H7 (cell line): ENCODE results near the gene C2orf81. TPM values are rescaled to one million over a fixed set of nuclear protein-coding genes. Genes with fewer than 3 reads are reported as not detected.
"Not testable (repeated sequence)": the region's sequence is repeated elsewhere in the genome, so short reads cannot be mapped to it uniquely, and the experiment has no call there.

Experiments used
- DNase-seq: peaks from one replicate; pipeline ENCODE4 v3.0.0; 2012
- H3K27me3 ChIP-seq: 2 replicates; pipeline ENCODE4 v1.6.0; 2011; ENCODE audit warnings: mild to moderate bottlenecking, low read length; ENCODE audit not compliant: control insufficient read depth, insufficient read depth
- H3K36me3 ChIP-seq: replicated peaks from 2 replicates; pipeline ENCODE4 v1.5.1; 2011; ENCODE audit warnings: low read length; ENCODE audit not compliant: control insufficient read depth, insufficient read depth
- H3K4me3 ChIP-seq: 2 replicates; pipeline ENCODE4 v1.5.1; 2011; ENCODE audit warnings: low read depth, mild to moderate bottlenecking, control low read depth, low read length, moderate library complexity; ENCODE audit not compliant: insufficient read depth
- total RNA-seq: library from RNA; depleted of rRNA; stranded (reverse); fragments of >200 nt; shearing (Covaris generic); gene quantifications from 2 replicates; pipeline ENCODE4 v1.2.3, GENCODE V29; 2014

Gene C2orf81
- total RNA-seq, 1 experiment from 2014 or later = 0.83 TPM

DNA sequence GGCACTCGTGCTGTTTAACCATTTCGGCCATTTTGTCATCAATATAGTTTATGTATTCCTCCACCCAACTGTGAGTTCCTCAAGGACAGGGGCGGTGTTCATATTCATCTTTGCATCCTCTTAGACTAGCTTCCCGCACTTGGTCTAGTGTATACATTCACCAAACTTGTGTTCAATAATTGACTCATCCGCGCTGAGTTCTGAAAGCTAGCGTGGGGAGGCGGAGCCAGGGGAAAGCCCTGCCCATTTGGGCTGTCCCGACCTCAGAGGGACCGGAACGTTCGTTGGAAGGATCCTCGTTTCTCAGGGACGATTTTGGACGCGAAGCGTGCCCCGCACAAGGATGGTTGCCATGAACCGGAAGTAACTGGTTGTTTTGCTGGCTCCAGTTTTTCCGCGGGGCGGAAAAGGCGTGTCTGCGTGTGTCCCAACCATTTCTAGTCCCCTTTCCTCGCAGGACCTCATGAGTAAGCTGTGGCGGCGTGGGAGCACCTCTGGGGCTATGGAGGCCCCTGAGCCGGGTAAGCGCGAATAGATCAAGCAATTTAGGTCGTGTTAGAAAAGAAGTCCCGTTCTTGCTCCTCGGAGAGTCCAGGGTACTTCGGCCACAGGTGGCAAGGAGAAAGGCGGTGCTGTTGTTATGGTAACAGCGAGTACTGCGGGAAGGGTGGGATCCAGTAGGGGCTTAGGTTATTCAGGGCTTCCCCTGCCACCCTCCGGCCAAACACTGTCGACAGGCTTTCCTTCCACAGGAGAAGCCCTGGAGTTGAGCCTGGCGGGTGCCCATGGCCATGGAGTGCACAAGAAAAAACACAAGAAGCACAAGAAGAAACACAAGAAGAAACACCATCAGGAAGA lies 33.5 kb upstream of the C2orf81 start, which contains the start of gene INO80B:
INO80B (plus strand) TSS at position 434 of the 858 bp plus-strand sequence; CDS start at position 464, 30 bp downstream.
- no peaks in the 10 kb centered on the region for H3K27me3 ChIP-seq
- peak; percentile 87 for DNase-seq
- H3K36me3 ChIP-seq = no peaks in the 10 kb centered on the region
- peak within 1 kb of the TSS; percentile 59 for H3K4me3 ChIP-seq

DNA sequence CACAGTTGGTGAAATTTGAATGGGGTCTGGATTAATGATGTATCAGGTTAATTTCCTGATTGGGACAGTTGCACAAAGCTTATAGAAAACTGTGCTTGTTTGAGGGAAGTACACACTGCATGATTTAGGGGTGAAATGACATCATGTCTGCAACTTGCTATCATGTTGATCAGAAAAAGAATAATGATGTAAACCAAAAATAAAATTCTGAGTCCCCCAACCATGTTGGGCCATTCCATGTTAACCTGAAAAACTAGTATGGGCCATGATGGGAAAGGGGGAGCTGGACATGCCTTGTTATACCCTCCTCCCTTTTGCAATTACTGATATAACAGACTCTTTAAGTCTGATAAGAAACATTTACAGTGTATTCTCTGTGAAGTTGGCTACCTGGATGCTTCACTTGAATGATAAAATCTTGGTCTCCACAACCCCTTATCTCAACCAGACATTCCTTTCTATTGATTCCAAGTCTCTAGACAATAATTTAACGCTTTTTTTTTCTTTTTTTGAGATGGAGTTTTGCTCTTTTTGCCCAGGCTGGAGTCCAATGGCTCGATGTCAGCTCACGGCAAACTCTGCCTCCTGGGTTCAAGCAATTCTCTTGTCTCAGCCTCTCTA lies 29.3 kb upstream of the C2orf81 start:
- no peak for DNase-seq
- Histone ChIP-seq H3K36me3 (no peaks in the 10 kb centered on the region), H3K4me3 (no peak overlapping the region), H3K27me3 (no peaks in the 10 kb centered on the region)

DNA sequence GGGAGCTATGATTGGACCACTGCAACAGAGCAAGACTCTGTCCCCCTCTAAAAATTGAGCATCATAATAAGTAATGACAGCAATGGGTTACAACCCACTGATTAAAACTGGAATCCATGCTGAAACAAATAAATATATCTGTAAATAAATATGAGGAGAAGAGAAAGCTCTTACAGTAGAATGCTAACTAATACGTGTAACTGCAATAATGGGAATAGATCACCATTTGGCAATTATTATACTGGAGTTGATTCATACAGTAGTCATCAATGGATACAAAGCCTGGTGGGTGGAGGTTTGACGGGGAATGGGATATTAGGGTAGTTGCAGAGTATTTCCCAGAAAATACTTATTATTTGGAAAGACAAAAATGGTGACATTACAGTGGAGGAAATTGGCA lies 27.4 kb upstream of the C2orf81 start:
- Histone ChIP-seq H3K36me3 (no peaks in the 10 kb centered on the region), H3K27me3 (no peaks in the 10 kb centered on the region; the same call in 1 of the 2 replicates), H3K4me3 (no peak overlapping the region)
- no peak for DNase-seq

DNA sequence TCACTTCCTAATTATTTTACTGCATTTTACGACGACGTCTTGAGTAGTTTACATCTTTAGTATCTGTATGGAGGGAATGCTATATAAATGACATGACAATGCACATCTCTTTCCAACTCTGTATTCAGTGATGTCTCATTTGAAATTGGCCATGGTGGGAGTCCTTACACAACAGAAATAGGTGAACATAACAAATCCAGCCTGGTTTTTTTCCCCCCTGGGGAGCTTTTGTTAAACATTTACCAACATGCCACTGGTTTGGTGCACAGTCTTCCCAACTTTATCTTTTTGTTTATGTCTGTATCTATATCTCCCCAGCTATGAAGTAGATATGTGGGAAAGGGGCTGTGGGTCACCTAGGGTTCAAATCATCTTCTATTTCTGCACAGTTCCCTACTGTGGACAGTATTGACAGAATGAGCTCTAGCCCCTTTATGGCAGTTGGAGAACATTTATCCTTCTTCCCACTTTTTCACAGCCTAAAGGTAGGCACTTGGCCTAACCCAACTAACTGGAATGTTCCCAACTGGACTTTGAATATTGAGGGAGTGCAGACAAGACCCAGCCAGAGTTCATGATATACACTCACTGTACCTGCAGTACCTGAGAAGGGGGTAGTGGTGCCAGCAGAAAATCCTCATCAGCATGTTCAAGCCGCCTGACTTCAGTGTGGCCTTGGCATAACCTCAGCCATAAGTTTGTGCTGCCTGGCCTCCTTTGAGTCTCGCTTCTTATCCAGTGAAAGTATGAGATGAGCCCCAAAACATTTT lies 26.0 kb upstream of the C2orf81 start:
- H3K27me3 ChIP-seq = no peaks in the 10 kb centered on the region; the same call in 1 of the 2 replicates
- H3K4me3 ChIP-seq = no peak overlapping the region
- H3K36me3 ChIP-seq = no peaks in the 10 kb centered on the region
- peak; percentile 8 for DNase-seq

DNA sequence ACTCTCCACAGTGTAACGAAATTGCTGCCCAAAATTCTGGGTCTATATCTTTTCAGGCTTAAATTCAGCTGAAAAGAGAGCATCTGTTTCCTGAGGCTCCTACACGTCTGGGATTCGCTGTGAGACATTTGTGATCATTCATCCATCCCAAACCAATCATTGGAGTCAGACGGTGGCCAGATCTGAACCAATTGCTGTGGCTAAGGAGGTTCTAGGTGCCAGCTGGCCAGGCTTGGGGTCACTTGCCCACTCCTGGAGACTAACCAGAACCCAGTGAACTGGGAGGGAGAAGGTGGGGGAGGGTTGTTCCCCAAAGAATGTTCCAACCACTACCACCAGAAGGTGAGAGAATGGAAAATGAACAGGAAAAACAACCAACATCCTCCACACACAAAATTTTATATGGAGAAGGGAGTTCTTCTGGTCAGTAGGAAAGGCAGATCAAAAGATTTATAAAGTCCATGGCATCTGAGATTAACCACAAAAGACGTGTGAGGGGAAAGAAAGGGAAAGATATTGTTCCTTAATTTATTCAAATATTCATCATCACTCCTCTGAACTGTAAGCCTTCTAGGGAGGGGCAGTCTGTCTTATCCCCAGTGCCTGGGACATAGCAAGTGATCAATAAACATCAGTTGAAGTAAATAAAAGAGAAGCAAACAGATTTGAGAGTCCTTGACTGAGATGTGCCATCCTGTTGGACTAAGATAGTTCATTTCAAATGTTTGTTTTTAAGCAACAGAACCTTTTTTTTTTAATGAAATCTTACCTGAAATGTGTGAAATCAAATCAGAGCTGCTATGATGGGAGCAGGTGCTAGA lies 23.3 kb upstream of the C2orf81 start:
- Histone ChIP-seq H3K4me3 (no peak overlapping the region), H3K27me3 (no peaks in the 10 kb centered on the region; the same call in 1 of the 2 replicates), H3K36me3 (no peaks in the 10 kb centered on the region)
- DNase-seq = no peak

DNA sequence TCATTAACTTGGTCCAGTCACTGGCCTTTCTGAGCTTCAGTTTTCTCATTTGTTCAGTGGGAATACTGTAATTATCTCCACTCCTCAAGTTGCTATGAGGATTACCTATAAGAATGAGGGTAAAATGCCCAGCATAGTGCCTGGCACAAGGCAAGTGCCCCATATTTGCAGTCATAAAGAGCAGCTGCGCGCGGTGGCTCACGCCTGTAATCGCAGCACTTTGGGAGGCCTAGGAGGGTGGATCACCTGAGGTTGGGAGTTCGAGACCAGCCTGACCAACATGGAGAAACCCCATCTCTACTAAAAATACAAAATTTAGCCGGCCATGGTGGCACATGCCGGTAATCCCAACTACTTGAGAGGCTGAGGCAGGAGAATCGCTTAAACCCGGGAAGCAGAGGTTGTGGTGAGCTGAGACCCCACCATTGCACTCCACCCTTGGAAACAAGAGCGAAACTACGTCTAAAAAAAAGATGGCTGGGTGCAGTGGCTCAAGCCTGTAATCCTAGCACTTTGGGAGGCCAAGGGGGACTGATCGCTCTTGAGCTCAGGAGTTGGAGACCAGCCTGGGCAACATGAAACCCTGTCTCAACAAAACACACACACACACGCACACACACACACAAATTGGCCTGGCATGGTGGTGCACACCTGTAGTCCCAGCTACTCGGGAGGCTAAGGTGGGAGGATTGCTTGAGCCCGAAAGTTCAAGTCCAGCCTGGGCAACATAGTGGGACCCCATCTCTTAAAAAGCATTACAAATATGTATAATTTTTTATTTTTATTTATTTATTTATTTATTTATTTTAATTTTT lies 21.3 kb upstream of the C2orf81 start:
- not testable (repeated sequence) for H3K27me3 ChIP-seq, H3K36me3 ChIP-seq, DNase-seq
- H3K4me3 ChIP-seq = peak overlapping the region; percentile 98

DNA sequence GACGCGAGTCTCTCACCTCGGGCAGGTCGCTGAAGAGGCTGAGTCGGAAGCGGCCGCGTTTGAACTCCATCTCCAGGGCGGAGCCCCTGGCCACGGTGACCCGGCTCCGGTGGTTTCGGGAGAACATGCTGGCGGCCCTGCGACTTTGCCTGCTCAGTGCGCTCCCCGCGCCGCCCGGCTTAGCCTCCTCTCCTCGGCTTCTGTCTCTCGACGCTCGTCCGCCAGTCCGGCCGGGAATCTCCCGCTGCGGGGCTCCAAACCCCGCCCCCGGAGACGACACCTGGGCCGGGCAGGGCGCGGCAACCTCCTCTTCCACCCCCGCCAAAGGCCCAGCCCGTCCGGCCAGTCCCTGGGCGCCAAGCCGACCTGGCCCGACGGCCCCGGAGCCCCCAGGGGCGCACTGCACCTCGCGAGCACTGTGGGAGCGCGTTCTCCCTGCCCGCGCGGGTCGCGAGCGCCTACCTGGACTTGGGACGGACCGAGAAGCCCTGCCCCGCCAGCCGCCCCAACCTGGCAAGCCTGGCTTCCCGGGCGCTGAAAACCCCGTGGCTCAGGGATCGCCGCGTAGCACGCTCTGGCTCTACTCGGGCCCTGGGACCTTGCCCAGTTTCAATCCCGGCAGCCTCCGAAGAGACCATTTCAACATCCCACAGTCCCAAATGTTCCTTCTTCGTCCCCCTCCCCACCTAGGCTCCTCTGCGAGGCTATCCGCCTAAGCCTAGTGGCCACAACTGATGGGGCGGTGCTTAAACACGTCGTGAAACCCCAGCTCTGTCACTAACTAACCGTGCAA lies 20.5 kb upstream of the C2orf81 start, which contains the start of gene RTKN:
RTKN (minus strand) TSS at position 248 of the 793 bp plus-strand sequence; CDS start at position 127, 121 bp downstream.
- DNase-seq = peak; percentile 97
- Histone ChIP-seq H3K4me3 (peak within 1 kb of the TSS; percentile 98), H3K27me3 (no peaks in the 10 kb centered on the region; the same call in 1 of the 2 replicates), H3K36me3 (peaks cover 2% of the 10 kb centered on the region)

DNA sequence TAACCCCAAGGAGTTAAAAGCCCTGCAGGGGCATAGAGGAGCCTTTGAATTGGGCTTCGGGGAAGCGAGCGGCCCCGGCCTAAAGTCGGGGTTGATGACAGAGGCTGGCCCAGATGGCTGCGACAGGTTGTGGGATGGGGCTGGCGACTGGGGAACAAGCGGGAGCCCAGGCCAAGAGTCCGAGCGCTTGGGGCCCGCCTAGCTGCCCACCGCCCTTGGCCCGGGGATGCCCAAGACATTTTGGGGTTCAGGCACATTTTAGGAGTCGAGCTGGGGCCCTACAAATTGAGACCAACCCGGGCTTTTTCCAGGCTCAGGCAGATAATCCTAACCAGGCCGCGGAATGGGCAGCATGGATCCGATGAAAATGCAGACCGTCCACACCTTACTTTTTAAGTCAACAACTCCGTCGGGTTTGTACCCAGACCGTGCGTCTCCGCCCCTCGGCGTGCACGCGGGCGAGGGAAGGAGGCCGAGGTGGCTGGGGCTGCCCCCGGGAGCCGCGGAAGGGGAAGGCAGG lies 19.8 kb upstream of the C2orf81 start:
- peak overlapping the region; percentile 98 for H3K4me3 ChIP-seq
- peaks cover 2% of the 10 kb centered on the region for H3K36me3 ChIP-seq
- no peaks in the 10 kb centered on the region; the same call in 1 of the 2 replicates for H3K27me3 ChIP-seq
- peak; percentile 76 for DNase-seq

DNA sequence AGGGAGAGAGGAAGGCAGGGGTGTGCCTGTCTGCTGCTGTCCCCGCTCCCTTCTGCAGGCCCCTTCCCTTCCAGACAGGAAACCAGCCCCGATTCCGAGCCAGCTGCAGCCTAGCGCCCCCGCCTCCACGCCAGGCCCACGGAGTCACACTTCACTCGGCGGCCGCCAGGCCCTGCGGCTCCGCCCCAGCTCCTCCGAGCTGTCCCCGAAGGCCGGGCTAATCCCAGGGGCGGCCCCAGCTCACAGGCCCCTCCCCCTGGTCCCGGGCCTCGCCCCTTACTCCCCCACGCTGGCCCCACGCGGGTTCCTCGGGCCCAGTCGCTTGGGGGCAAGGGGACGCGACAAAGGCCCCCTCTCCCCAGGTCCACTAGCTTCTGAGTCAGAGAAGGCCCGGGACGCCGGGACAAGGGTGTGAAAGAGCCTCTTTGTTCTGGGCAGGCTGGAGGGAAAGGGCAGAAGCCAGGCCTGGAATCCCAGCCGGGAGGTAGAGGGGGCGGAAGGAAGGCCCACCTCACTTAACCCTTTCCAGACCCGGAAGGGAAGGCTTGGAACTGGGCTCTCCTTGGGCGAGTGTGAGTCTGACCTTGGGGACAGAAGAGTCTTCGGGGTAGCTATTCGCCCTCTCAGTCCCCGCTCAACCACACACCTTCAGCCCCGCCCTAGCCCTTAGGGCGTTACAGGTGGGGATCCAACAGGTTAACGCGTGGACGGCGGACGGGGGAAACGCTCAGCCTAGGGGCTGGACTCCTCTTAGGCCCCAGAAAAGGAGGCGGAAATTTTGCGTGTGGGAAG lies 19.2 kb upstream of the C2orf81 start:
- DNase-seq = peak; percentile 99
- Histone ChIP-seq H3K36me3 (peaks cover 2% of the 10 kb centered on the region), H3K27me3 (no peaks in the 10 kb centered on the region; the same call in 1 of the 2 replicates), H3K4me3 (peak overlapping the region; percentile 98)

DNA sequence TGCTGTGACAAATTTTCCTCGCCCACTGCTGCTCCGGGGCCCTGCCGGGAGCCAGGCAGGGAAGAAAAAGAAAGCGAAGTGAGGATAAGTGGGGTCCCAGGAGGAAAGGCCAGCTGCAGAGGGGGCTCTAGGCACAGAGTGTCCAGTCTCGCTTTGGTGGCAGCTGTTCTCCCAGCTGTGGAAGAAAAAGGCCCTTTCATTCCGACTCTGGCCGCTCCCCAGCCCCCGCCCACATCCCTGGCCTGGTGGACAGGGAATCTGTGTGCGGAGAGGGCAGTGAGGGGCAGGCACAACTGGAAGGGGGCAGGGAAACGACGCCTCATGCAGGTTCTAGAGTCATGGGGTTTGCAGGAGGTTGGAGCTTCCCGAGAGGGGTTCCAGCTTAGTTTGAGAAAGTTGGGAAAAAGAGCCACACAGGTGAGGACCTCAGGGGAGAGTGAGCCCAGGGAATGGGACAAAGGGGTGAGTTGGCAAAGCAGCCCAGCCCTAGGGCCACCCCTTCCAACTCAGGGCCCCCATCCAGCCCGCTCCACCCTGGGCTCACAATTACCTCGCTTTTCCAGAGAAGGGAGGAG lies 18.5 kb upstream of the C2orf81 start:
- H3K27me3 ChIP-seq = no peaks in the 10 kb centered on the region; the same call in 1 of the 2 replicates
- peak overlapping the region; percentile 98 for H3K4me3 ChIP-seq
- H3K36me3 ChIP-seq = peaks cover 2% of the 10 kb centered on the region
- DNase-seq = peak; percentile 69

DNA sequence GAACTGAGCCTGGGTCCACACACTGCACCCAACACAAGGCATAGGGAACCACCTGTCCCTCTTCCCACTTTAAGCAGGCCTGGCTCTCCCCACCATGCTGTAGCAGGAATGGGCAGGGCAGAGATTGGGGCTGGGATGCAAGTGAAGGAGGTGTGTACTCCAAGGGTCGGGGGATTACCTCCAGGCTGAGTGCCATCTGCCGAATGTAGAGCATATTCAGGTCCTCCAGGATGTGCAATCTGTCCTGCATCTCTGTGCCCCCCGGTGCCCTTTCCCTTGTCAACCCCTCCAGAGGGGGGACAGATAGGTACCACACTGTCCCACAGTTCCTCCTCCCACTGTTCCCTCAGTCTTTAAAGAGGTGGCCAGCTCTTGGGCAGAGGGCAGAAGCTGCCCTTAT lies 18.0 kb upstream of the C2orf81 start:
- H3K27me3 ChIP-seq = no peaks in the 10 kb centered on the region; the same call in 1 of the 2 replicates
- H3K4me3 ChIP-seq = no peak overlapping the region
- peak; percentile 31 for DNase-seq
- H3K36me3 ChIP-seq = peaks cover 2% of the 10 kb centered on the region
